Measurements from ENCODE around the gene RNF207. TPM values are rescaled to one million over a fixed set of nuclear protein-coding genes. Genes with fewer than 3 reads are reported as not detected.
"Not testable (repeated sequence)": the region's sequence is repeated elsewhere in the genome, so short reads cannot be mapped to it uniquely, and the experiment has no call there.

RNF207 gene
- total RNA-seq, 1 donor from 2014 or later: 108 TPM

DNA sequence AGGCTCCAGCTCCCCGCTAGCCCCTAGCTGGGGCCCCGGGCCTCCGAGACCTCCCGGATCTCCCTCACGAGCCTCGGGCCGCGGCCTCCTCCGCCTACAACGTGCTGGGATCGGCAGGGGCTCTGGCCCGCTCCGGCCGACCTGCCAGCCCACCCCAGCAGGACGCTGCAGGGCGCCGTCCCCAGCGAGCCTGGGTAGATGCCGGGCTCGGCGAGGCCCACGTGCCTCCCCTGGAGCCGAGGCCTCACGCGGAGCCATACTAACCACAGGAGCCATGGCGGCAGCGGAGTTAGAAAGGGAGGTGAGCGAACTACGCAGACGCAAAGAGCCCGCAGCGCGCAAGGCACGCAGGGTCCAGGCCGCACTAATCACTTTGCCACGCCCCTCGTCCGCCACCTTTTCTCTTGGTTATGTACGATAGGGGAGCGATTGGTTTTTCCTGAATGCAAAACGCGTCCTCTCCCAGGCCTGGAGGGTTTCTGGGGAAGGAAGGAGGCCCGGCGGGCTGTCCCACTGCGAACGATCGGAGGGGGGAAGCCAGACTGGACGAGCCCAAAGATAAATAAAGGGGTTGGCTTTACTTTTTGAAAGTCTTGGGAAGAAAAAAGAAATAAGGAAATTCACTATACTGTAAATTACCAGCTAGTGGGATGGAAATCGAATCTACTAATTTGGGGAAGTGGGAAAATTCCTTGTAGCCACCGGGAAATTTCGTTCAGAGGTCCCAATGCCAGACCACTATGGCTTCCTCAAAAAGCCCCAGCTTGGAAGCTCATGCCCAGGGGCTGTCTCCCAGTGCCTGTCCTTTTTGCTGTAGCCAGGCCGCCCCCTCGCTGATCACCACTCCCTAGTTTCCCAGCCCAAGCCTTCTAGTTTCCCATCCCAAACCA lies 6.4 kb upstream of the RNF207 start, which contains the start of gene RPL22:
Gene RPL22, minus strand, starts transcription at position 298 of the 890 bp plus-strand sequence. Its CDS starts 22 bp downstream, at position 276.
- intact Hi-C loops (cut with micrococcal nuclease): loop anchor here (1.0 to 5.0 kb wide), 11 partner anchors 10 to 502 kb away; partner anchors contain the start of genes DNAJC11, ICMT, NOL9 and PHF13

DNA sequence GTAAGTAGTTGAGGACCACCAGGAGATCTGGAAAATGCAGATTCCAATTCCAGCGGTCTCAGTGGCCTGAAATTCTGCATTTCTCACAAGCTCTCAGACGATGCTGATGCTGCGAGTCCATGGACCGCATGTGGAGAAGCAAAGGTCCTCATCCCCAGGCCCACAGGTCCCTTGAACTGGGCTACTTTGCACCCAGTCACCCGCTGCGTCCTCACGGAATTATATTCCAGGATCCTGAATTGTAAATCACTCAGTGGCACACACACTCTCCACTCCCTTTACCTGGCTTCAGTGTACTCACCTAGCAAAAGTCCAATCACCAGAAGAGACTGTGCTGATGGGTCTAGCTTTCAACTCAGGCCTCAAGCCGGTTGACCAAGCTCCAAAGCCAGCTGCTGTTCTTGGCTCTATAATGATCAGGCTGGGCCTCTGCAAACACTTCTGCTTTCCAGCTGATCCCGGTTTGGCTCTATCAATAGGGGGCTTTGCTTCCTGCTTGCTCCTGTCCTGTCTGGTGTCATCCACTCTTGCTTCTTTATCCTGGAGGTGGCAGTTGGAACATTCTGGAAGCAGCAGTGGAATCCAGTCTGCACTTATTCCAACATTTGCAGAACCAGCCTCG lies 5.6 kb upstream of the RNF207 start:
- intact Hi-C loops (cut with micrococcal nuclease): no loop called here

GRCh38 chr1:6202256-6202655 lies 3.7 kb upstream of the RNF207 start:
- intact Hi-C loops (cut with micrococcal nuclease): no loop called here

DNA sequence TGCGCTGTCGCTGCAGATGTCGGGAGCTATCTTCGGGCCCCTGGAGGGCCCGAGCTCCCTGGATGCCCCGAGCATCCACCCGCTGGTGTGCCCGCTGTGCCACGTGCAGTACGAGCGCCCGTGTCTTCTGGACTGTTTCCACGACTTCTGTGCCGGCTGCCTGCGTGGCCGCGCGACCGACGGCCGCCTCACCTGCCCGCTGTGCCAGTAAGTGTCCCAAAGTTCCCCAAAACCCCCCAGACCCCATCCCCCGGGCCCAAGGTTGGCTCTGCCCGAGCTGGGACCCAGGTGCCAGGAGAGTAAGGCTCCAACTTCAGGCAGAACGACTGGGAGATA lies 569 bp downstream of the RNF207 start:
- intact Hi-C loops (cut with micrococcal nuclease): loop anchor here (2.0 to 5.0 kb wide), 2 partner anchors 256 to 348 kb away; partner anchors contain the start of genes NOL9 and TAS1R1

DNA sequence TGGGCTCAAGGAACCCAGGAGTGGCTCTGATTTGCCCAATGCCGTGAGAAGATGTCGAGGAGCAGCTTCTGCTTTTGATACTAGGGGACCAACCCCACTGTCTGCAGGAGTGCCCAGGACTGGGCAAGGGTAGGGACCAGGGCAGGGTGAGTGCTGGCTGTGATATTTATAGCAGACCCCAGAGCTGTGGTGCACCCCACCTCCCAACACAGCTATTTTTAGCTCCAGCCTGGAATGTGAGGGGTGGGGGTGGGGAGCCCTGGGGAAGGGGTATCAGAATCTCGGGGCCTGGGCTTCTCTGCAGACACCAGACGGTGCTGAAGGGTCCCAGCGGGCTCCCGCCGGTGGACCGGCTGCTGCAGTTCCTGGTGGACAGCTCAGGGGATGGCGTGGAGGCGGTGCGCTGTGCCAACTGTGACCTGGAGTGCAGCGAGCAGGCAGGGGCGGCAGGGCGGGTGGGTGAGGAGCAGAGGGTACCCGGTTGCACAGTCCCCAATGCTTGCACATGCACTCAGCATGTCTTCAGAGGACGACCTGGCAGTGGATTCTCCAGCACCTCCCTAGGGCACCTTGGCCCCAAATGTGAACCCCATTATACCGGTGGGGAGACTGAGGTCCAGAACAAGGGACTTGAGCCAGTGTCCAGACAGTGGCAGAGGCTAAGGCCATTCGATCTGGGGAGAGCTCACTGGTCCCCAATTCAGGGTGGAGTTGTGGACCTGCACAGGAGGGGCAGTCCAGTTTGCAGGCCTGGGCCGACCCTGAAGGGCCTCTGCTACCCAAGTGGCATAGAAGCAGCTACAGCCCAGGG lies 1.4 kb downstream of the RNF207 start:
- intact Hi-C loops (cut with micrococcal nuclease): loop anchor here (2.0 to 5.0 kb wide), 2 partner anchors 255 to 348 kb away; partner anchors contain the start of genes NOL9 and TAS1R1

GRCh38 chr1:6207921-6208320 lies 2.0 kb downstream of the RNF207 start:
- intact Hi-C loops (cut with micrococcal nuclease): loop anchor here (2.0 to 5.0 kb wide), 2 partner anchors 254 to 347 kb away; partner anchors contain the start of genes NOL9 and TAS1R1

GRCh38 chr1:6208723-6209660 lies 3.1 kb downstream of the RNF207 start:
- intact Hi-C loops (cut with micrococcal nuclease): loop anchor here (1.0 to 5.0 kb wide), 2 partner anchors 10 to 253 kb away; partner anchors contain the start of gene RPL22

DNA sequence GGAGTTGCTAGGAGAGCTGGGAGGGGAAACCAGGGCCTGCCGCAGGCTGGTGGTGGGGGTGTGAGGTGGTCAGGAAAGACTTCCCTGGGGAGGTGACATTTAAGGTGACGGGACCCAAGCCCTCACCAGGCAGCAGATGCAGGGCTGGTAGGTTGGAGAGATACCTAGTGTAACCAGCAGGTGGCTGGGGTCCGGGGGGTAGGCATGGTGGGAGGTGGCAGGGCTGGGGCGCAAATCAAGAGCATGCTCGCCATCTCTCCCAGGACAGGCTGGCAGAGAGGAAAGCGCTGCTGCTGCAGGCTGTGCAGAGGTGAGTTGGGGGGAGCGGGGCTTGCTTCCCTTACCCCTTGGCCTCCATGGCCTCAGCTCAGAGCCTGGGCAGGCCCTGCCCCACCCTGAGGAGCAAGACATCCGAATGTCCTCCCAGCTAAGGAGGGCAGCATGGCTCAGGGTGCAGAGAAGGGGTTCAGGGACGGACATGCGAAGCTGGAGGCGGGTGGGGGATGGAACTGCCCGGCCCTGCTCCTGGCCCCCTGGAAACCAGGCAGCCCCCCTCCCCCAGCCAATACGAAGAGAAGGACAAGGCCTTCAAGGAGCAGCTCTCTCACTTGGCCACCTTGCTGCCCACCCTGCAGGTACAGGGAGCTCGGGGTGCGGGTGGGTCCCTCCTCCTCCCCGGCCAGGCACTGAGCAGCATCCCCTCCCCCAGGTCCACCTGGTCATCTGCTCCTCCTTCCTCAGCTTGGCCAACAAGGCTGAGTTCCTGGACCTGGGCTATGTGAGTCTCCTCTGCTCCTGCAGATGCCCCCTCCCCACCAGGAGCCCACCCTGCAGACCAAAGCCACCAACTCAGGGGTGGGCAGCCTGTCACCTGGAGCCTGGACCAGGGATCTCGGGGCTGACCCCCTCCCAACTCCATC lies 4.0 kb downstream of the RNF207 start:
- intact Hi-C loops (cut with micrococcal nuclease): loop anchor here (1.0 to 5.0 kb wide), 2 partner anchors 11 to 252 kb away; partner anchors contain the start of gene RPL22

GRCh38 chr1:6210591-6211355 lies 4.9 kb downstream of the RNF207 start:
- intact Hi-C loops (cut with micrococcal nuclease): no loop called here

DNA sequence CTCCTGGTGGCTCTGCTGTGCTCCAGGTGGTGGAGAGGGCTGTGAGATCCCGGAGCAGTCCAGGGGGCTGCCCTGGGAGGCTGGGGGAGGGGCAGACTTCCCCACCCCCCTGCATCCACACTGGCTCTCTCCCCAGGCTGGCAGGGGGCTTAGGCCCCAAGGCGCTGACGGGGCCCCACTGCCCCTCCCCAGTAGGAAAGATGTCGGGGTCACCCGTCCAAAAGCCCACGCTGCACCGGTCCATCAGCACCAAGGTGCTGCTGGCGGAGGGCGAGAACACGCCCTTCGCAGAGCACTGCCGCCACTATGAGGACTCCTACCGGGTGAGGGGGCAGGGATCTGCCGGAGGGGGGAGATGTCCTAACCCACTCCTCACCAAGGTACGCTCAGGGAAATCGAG lies 5.8 kb downstream of the RNF207 start:
- intact Hi-C loops (cut with micrococcal nuclease): no loop called here

DNA sequence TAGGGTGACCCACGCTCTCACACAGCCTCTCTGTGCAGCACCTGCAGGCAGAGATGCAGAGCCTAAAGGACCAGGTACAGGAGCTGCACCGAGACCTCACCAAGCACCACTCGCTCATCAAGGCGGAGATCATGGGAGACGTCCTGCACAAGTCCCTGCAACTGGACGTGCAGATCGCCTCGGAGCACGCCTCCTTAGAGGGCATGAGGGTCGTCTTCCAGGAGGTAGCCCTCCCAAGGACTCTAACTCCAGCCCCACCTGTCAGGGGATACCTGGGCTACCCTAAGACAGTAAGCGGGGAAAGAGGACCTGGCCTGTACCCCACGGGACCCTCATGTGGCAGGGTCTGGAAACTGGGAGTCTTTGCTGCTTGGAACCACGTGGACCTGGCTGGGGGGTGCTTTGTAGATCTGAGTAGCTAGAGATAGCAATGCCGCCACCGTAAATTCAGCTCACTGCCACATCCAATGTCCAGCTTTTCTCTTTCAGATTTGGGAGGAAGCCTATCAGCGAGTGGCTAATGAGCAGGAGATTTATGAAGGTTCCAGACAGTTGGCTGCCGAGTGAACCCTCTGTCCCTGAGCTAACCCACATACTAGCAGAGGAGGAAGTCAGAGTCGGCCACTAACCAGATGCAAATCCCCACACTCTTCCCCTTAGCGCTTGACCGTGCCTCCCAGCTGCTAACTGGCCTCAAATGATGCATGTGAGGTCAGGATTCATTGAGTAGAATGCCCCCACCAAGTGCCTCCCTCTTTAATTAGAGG lies 6.5 kb downstream of the RNF207 start:
- intact Hi-C loops (cut with micrococcal nuclease): no loop called here

GRCh38 chr1:6218375-6219164 lies 12.7 kb downstream of the RNF207 start:
- intact Hi-C loops (cut with micrococcal nuclease): no loop called here

- intact Hi-C loops (cut with micrococcal nuclease): not testable (repeated sequence)
Observed at GRCh38 chr1:6219641-6220040, 13.7 kb downstream of the RNF207 start.

GRCh38 chr1:6220236-6220635 lies 14.3 kb downstream of the RNF207 start:
- intact Hi-C loops (cut with micrococcal nuclease): no loop called here

GRCh38 chr1:6221210-6221784 lies 15.4 kb downstream of the RNF207 start:
- intact Hi-C loops (cut with micrococcal nuclease): no loop called here

- intact Hi-C loops (cut with micrococcal nuclease): no loop called here
Observed at GRCh38 chr1:6222636-6223035, 16.7 kb downstream of the RNF207 start.

All from T-helper 1 cell treated with Interleukin-12 subunit alpha and Interleukin-12 subunit beta and Interleukin-4 antibody, amounts not matched to agents 30 ng/mL and 1 ng/mL, for 36 hours (primary cell).